HG02642 (cell line): ENCODE results near the gene GLRX.
A peak's percentile ranks its signal among the peaks of the same experiment; 100 is the strongest.
"Not testable (repeated sequence)": the region's sequence is repeated elsewhere in the genome, so short reads cannot be mapped to it uniquely, and the experiment has no call there.

Source experiments
- ATAC-seq: cut with Tn5 transposase; IDR thresholded peaks from one replicate; pipeline ENCODE4 v1.9.1; 2021; ENCODE audit warnings: mild to moderate bottlenecking; ENCODE audit not compliant: unreplicated experiment, poor library complexity

GLRX gene

DNA sequence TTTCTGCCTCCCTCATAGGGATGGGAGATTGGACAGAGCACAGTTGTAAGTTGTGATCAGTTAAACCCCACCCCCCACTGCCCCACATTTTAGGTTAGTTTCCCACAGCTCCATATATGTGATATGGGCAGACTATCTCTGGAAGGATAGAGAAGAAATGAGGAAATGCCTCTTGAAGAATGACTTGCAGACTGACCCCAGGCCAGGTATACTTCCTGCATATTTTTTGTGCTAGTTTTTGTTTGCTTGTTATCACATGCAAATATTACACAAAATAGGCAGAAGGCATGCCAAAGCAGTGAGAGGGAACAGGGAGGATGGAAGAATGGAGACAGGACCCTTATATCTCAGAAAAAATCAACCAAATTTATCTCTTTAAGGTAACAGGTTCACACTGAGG, 10.1 kb upstream of the GLRX start:
- ATAC-seq: no peak

DNA sequence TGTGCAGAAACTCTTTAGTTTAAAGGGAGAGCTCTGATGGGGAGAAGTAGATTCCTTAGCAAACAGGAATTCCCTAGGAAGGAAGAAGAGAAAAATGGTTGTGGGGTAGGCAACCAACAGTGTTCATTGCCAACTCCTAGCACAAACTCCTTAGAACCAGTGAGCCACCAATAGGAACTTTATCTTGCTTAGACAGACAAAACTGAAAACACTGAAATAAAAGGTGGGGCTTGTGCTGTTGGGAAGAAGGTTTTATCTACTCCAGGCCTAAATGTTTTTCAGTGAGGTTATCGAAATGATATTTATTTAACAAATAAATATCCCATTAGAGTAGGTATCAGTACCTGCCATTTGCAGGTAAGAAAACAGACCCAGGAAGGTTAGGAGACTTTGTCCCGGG, 7.7 kb upstream of the GLRX start:
- no peak for ATAC-seq

DNA sequence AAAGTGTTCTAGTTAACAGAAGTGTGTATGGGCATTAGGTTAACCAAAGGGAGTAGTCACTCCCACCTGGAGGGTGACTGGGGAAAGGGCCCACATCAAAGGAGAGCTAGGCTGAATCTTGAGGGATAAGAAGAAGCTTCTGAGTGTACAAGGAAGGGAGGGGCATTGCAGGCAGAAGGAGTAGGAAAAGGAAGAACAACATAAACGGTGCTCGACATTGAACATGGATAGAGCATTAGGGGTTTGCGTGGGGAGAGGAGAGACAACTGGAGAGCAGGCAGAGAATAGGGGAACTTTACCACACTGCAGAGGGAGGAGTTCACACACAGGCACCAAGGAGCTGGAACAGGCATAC, 5.3 kb upstream of the GLRX start:
- ATAC-seq: no peak

DNA sequence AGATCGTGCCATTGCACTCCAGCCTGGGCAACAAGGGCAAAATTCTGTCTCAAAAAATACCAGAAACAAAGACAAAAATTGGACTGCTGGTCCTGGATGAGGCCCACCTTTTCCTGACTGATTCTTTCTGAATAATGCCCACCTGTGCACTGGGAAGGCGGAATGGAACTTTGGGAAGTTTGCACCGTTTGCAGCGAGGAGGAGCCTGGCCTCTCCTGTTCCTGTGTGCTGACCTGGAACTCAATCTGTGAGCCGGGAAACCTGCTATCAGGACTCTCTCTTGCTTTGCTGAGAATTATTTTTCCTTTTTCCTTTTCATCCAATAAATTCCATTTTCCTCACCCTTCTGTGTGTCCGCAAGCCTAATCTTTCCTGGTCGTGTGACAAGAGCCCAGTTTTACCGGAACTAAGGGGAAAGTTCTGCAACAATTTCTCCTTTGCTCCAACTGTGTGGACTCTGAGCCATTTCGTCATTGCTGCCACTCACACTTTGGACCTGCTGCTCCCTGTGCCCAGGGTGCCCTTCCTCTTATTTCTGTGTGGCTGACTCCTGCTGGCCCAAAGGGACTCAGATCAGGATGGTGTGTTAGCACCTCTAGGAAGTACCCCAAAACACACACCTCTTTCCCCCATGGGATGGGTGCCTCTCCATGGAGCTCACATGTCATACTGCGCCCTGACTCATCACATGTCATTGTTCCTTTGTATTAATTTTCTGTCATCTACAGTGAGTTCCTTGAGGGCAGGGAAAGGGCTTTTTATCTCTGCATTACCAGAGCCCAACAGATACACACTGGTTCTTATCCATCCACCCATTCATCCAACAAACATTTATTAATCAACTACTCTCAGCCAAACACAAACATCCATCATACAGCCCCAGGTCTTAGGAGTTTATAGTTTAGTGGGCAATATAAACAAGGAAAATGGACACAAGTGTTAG, 4.7 kb upstream of the GLRX start:
- no peak for ATAC-seq

DNA sequence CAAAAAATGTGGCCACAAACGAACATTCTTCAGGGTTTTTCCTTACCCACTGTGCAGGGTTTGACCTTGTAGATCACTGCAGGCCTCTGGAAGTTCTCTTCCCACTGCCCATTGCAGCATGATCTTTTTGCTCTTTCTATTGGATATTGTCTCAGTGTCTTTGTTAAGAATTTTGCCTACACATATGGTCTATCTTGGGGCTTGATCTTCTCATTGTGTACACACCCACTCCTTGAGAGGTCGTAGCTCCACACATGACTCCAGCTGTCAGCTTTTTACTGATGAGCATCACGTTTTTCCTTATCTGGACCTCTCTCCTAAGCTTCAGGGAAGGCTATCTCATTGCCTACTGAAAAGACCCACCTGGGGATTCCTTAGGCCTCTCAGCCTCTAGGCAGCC, 3.0 kb upstream of the GLRX start:
- no peak for ATAC-seq

DNA sequence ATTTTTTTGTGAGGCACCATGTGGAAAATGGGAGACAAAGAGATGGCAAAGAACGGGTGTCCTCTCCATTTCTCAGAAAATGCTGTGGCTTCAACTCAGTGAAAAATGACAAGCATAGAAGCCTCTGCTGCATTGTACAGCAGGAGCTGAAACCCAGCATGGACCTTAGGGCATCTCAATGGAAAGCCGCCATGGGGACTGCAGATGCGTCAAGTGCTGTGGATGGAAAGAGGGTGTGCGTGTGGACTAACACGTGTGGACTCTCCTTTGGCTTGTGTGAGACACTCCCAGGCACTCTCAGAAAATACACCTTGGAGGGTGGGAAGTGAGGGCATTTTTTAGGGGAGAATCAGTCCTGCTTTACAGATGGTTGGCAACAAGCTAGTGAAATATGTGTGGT, 2.2 kb upstream of the GLRX start:
- ATAC-seq: no peak

DNA sequence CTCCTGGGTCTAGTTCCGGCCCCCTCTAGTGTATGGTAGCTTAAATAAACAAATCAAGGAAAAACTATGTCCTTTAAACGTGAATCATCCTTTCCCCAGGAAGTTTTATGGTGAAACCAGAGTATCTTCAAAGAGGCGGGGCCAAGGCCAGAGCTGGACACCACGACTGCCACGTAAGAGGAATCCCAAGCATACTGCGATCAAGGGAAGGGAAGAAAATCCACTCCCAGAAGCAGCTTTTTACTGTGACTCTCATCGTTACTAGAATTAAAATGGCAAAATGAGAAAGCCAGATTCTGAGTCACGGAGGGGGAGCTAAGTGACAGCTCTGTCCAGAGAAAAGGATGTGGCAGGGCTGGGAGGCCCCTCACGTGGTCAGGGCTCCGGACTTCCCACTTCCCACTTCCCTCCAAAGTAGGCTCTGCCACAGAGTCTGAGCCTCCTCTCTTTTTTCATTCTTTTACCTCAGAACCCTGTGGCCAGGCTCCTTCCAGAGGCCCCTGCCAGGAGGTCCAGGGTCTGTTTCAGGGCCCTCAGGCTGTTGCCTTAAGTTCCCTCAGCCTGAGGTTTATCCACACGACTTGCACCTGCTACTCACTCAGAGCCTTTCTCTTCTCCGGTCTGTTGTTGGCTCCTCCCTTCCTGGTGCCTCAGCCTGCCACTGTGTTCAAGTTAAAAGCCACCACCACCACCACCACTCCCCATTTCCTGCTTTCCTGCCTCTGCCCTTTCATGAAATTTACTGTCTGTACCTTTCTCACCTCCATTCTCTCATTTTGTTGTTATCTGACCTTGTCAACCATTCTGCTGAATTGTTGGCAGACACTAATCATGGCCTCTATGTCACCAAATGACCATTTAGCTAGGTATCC, 1.4 kb upstream of the GLRX start:
- peak; percentile 52 for ATAC-seq

DNA sequence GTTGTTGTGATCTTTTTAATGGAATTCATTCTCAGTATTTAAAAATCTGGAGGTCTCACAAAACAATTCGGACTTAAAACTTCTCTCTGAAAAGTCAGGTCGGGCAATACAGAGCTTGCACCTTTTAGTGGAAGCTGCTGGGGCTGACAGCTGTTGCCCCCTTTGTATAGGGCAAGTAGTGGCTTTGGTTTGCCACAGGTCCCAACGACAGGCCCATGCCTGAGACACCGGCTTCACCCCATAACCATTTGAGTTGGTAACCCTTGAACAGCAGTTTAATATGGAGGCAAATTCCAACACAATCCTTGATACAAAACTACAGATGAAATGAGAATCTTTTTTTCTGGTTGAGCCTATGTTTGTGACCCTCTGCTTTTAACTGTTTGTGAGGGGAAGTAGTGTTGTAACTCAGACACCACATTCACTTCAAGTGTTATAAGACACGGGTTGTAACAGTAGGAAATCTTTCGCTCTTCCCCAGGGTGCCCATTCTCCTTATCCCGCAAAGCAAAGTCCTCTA, 752 bp upstream of the GLRX start:
- ATAC-seq: peak; percentile 8

DNA sequence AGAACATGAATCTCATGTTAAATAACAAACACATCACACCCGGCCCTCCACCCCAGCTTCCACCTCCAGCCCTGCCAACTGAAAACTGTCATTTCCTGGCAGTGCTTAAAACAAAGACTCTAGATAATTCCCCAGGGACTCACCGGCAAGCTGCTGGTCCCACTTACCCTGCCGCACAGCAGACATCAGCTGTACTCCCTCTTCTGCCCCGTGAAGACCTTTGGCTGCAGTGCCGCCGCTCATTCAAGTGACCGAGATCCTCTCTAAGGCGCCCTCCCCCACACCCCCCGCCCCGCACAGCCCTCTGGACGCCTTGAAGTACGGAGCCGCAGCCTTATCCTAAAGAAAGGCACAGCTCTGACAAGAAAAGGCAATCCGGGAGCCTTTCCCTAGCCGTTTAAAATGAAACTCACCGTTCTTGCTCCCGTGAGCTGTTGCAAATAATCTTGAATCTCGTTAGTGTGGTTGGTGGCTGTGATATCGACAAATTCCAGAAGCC, 434 bp downstream of the GLRX start:
- peak; percentile 39 for ATAC-seq

DNA sequence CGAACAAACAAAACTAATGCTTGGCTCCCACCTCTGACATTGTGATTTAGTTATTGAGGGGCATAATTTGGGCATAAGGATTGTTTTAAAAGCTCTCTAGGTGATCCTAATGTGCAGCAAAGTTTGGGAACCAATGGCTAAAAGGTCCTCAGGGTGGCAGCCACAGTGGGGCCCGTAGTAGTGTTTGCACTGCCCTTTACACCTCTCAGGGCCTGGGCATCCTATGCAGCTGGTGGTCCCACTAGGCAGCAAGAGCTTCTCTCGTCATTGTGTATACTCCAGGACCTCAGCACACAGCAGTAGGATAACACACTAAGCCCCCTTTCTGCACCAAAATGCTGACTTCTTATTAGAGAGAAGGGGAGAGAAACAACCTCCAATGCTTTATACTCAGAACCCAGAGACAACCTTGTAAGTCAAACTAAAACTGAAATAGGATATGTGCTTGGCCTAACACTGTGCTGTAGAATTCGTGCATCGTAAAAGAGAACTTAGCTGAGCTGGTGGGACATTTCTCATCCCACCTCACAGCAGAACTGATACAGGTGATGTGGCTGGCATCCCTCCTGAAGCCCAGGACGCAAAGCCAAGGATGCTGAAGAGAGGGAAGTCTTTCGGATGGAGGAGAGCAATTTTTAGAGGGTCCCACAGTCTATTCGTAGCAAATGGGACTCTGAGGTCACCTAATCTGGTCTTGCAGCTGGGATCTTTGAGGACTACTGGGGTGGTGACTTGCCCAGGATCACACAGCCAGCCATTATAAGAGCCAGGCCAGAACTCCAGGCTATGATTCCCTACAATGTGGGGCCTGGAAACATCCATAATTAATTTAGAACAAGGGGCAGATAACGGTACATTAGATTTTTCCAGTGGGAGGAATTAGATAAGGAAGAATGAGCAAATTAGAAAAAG, 1.2 kb downstream of the GLRX start:
- ATAC-seq: peak; percentile 29

DNA sequence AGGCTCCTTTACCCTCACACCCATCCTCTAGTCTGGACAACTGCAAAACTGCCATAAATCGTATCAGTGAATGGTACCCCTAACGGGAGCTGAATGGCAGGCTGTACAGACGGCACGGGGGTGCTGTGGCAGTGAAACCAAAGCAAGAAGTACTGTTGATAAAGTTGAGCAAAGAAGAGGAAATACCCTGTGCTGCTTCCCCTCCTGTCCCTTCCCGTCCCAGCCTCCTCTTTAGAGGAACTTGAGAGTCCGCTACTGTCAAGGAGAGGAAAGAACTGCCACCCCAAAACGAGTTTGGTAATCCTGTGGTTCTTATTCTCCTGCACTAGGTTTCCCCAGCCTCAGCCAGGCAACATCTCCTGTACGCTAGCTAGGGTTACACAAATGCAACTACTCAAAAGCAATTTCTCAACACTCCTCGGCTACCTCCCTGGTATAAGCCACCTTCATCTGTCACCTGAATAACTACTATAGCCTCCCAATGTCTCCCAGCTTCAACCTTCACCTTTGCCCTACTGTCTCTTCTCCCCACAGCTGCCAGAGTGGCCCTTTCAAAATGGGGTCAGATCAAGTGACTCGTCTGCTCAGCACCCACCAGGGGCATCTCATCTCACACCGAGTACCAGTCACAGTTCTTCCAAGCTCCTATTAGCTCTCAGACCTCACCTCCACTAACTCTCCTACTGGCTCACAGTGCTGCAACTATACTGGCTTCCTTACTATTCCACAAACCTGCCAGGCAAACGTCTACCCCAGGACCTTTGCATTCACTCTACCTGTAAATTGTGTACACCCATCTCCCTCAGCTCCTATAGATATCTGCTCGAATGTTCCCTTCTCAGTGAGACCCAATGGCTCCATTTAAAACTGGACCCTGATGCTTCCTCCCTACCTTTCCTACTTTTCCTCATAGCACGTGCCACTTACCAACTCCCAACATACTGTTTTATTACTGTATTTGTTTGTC, 4.1 kb downstream of the GLRX start:
- no peak for ATAC-seq

DNA sequence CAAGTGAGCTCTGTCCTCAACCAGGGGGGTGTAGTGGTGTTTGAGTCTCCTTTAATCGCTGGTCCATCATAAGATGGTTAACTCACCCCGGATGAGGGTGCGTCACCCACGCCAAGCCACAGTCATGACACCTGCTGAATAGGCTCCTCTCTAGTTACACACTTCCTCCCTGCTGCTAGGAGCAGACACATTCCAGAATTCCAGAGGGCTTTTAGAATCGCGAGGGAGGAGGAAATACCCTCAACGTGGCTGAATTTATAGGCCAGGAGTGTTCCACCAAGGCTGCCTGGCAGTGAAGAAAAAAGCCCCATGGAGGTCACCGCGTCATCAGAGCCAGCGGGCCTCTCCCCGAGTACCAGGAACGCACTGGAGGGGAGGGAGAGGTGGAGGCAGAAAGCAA, 5.1 kb downstream of the GLRX start:
- no peak for ATAC-seq

DNA sequence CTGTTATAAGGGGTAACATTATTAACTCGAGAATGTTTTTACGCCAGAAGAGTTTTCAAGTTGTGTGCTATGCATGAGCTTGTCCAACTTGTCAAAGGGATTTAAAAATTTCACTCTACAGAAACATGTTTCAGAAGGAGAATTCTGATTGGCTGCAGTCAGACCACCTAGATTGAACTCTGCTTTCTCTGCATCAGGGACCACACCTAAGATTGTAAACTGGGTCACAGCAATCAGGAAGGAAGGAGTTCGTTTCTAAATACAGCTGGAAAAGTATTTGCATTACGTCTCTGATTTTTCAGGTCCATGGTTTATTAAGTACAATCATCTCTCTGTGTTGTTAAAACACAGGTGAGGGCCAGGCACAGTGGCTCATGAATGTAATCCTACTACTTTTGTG, 5.8 kb downstream of the GLRX start:
- ATAC-seq: no peak

DNA sequence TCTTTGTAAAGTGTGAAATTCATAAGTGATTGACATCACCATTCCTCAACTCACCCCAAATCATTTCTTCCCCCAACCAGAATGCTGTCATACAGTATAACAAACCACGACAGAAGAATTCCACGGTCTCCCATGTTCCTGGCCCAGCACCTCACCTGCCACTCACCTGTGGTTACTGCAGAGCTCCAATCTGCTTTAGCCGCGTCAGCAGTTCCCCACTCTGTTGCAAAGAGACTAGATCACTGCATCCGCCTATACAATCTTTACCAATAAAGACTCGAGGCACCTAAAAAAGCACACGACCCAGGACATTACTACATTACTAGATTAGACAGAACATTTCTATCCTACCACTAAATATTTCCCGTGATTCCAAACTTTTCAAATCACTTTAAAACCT, 6.2 kb downstream of the GLRX start:
- ATAC-seq: no peak

DNA sequence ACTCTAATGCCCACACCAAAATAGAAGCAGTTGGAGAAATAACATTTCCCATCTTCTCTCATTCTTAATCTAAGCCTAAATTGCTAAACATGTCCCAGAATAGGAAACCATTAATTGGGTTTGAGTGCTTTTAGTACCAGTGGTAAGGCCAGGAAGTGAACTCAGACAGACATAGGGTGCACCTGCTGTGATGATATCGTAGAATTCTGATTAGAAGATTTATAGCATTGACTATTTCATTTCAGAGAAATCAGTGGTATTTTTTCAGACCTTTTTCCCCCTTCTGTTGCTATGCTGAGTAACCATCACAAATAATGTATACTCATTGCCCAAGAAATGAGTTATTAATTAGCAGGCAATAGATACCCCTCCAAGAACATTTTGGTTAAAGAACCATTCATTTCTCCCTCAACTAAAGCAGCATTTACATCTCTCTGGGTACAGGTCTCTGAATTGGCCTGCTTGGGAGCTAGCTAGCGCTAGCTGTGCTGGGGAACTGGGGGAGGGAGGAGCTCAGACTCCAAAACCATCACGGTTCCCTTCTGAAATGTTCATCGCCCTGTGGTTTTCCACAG, 7.3 kb downstream of the GLRX start:
- ATAC-seq: no peak

DNA sequence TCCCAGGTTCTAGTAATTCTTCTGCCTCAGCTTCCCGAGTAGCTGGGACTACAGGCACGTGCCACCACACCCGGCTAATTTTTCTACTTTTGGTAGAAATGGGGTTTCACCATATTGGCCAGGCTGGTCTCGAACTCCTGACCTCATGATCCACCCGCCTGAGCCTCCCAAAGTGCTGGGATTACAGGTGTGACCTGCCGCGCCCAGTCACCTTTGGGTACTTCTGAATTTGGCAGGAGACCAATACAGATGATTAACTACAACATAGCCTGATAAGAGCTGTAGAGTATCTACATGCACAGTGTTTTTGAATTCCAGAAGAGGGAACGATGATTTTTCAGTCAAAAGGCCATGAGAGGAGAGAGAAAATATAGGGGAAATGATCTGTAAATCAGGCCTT, 9.5 kb downstream of the GLRX start:
- ATAC-seq: not testable (repeated sequence)

DNA sequence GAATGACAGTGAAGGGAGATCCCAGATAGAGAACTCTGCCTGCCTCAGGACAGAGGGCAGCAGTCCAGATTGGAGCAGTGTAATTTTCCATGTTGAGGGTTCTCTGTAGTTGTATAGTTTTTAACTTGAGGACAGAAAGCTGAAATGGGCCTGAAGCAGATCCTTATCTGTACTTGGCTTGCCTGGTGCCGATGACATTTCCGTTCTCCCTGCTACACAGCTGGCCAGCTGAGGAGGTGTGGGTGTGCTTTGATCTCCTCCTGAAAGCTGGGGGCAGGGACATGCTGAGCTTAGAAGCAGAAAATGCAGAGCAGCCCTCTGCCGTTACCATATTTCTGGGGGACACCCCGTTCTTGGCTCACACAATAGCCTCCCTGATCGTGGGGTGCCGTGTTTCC, 10.5 kb downstream of the GLRX start:
- ATAC-seq: no peak

DNA sequence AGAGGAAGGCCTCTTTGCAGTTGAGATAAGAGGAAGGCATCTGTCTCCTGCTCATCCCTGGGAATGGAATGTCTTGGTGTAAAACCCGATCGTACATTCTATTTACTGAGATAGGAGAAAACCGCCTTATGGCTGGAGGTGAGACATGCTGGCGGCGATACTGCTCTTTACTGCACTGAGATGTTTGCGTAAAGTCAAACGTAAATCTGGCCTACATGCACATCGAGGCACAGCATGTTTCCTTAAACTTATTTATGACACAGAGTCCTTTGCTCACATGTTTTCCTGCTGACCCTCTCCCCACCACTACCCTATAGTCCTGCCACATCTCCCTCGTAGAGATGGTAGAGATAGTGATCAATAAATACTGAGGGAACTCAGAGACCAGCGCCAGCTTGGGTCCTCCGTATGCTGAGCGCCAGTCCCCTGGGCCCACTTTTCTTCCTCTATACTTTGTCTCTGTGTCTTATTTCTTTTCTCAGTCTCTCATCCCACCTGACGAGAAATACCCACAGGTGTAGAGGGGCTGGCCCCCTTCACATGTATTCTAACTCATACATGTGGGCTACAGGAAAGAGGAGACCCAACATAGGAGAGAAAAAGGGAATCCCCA, 11.0 kb downstream of the GLRX start:
- ATAC-seq: not testable (repeated sequence)
